Osteocyte (in vitro differentiated cells): ENCODE measurements around the gene SPACA5B. TPM values are rescaled to one million over a fixed set of nuclear protein-coding genes. Genes with fewer than 3 reads are reported as not detected.
"Not testable (repeated sequence)": the region's sequence is repeated elsewhere in the genome, so short reads cannot be mapped to it uniquely, and the experiment has no call there.

ENCODE experiments used
- DNase-seq: peaks from one replicate; pipeline ENCODE4 v3.0.0; 2021; ENCODE audit warnings: mixed read lengths; ENCODE audit not compliant: unreplicated experiment; ENCODE audit errors: extremely low spot score
- H3K27ac Mint-ChIP-seq: one replicate; pipeline ENCODE4 v1.8.0; 2021; ENCODE audit warnings: mild to moderate bottlenecking, mixed read lengths; ENCODE audit not compliant: unreplicated experiment
- H3K27me3 Mint-ChIP-seq: one replicate; pipeline ENCODE4 v1.8.0; 2021; ENCODE audit warnings: mixed read lengths; ENCODE audit not compliant: unreplicated experiment
- H3K36me3 Mint-ChIP-seq: one replicate; pipeline ENCODE4 v1.8.0; 2021; ENCODE audit warnings: mixed read lengths; ENCODE audit not compliant: unreplicated experiment
- H3K4me1 Mint-ChIP-seq: one replicate; pipeline ENCODE4 v1.8.0; 2021; ENCODE audit warnings: mixed read lengths; ENCODE audit not compliant: unreplicated experiment
- H3K4me3 Mint-ChIP-seq: one replicate; pipeline ENCODE4 v1.8.0; 2021; ENCODE audit warnings: mild to moderate bottlenecking, moderate library complexity, mixed read lengths; ENCODE audit not compliant: unreplicated experiment
- H3K9me3 Mint-ChIP-seq: one replicate; pipeline ENCODE4 v1.8.0; 2021; ENCODE audit warnings: mixed read lengths; ENCODE audit not compliant: unreplicated experiment
- CTCF ChIP-seq: fragments of 200-600 bp; sonication (generic); IDR thresholded peaks from 2 replicates; pipeline ENCODE4 v1.5.0; 2021; ENCODE audit warnings: antibody characterized with exemption, mild to moderate bottlenecking, moderate library complexity
- total RNA-seq: library from RNA; stranded (reverse); gene quantifications from 2 replicates; pipeline ENCODE4 v1.2.1, GENCODE V29; 2021

SPACA5B gene
- total RNA-seq, 1 donor from 2014 or later, result not detected

GRCh38 chrX:48101443-48101842, 29.0 kb upstream of the SPACA5B start:
- H3K27me3 Mint-ChIP-seq, result no peaks in the 10 kb centered on the region
- H3K27ac Mint-ChIP-seq, result no peak overlapping the region
- H3K4me3 Mint-ChIP-seq, result no peak overlapping the region

GRCh38 chrX:48102874-48103374, 27.5 kb upstream of the SPACA5B start:
- no peaks in the 10 kb centered on the region for H3K27me3 Mint-ChIP-seq

More at GRCh38 chrX:48101443-48101842, 29.0 kb upstream of the SPACA5B start:
- no peaks in the 10 kb centered on the region for H3K4me1 Mint-ChIP-seq
- no peak for TF ChIP-seq CTCF
- no peak for DNase-seq
- peaks cover 6% of the 10 kb centered on the region for H3K9me3 Mint-ChIP-seq
- no peaks in the 10 kb centered on the region for H3K36me3 Mint-ChIP-seq

GRCh38 chrX:48107717-48108116, 22.7 kb upstream of the SPACA5B start:
- Mint-ChIP-seq H3K36me3 (no peaks in the 10 kb centered on the region), H3K4me1 (no peaks in the 10 kb centered on the region), H3K27me3 (no peaks in the 10 kb centered on the region), H3K9me3 (no peaks in the 10 kb centered on the region), H3K27ac (no peak overlapping the region), H3K4me3 (no peak overlapping the region)
- TF ChIP-seq CTCF, result no peak
- no peak for DNase-seq

More at GRCh38 chrX:48102874-48103374, 27.5 kb upstream of the SPACA5B start:
- H3K4me1 Mint-ChIP-seq, result no peaks in the 10 kb centered on the region
- H3K36me3 Mint-ChIP-seq, result no peaks in the 10 kb centered on the region
- no peak overlapping the region for H3K27ac Mint-ChIP-seq
- TF ChIP-seq CTCF, result no peak
- H3K9me3 Mint-ChIP-seq, result peaks cover 6% of the 10 kb centered on the region
- DNase-seq, result no peak
- H3K4me3 Mint-ChIP-seq, result no peak overlapping the region

GRCh38 chrX:48125286-48125685, 5.1 kb upstream of the SPACA5B start:
- not testable (repeated sequence) for H3K27ac Mint-ChIP-seq, H3K27me3 Mint-ChIP-seq, H3K4me3 Mint-ChIP-seq, H3K36me3 Mint-ChIP-seq, DNase-seq, H3K9me3 Mint-ChIP-seq, H3K4me1 Mint-ChIP-seq

- H3K9me3 Mint-ChIP-seq, DNase-seq, H3K4me1 Mint-ChIP-seq, H3K36me3 Mint-ChIP-seq, H3K27me3 Mint-ChIP-seq, H3K4me3 Mint-ChIP-seq, H3K27ac Mint-ChIP-seq: not testable (repeated sequence)
These were observed 1.9 kb downstream of the SPACA5B start for GRCh38 chrX:48132308-48132844.

GRCh38 chrX:48139076-48139475, 8.7 kb downstream of the SPACA5B start:
- not testable (repeated sequence) for H3K36me3 Mint-ChIP-seq, H3K4me1 Mint-ChIP-seq, H3K27me3 Mint-ChIP-seq, DNase-seq, H3K9me3 Mint-ChIP-seq, H3K27ac Mint-ChIP-seq, H3K4me3 Mint-ChIP-seq

GRCh38 chrX:48141810-48142508, 11.5 kb downstream of the SPACA5B start:
- not testable (repeated sequence) for H3K4me1 Mint-ChIP-seq, H3K9me3 Mint-ChIP-seq, H3K36me3 Mint-ChIP-seq, DNase-seq, H3K4me3 Mint-ChIP-seq, H3K27me3 Mint-ChIP-seq, H3K27ac Mint-ChIP-seq

- not testable (repeated sequence) for H3K4me3 Mint-ChIP-seq, H3K27ac Mint-ChIP-seq, H3K4me1 Mint-ChIP-seq, DNase-seq, H3K9me3 Mint-ChIP-seq, H3K36me3 Mint-ChIP-seq, H3K27me3 Mint-ChIP-seq
These were observed 12.3 kb downstream of the SPACA5B start for GRCh38 chrX:48142697-48143096.
